HepG2 (cell line): ENCODE measurements around the gene MLST8. TPM values are rescaled to one million over a fixed set of nuclear protein-coding genes. Genes with fewer than 3 reads are reported as not detected.

Experiments
- AHR ChIP-seq: IDR thresholded peaks from 2 replicates; pipeline ENCODE4 v1.6.1; 2018; ENCODE audit warnings: missing genetic modification reagents, missing compliant biosample characterization
- ETV5 ChIP-seq: IDR thresholded peaks from 2 replicates; pipeline ENCODE4 v1.6.1; 2018; ENCODE audit warnings: missing biosample characterization, missing genetic modification reagents, inconsistent platforms, borderline replicate concordance
- MLLT10 ChIP-seq: sonication (generic); formaldehyde crosslinking; IDR thresholded peaks from 2 replicates; pipeline ENCODE4 v1.4.0; 2020; ENCODE audit warnings: missing genetic modification reagents
- MXD4 ChIP-seq: IDR thresholded peaks from 2 replicates; pipeline ENCODE4 v1.6.1; 2016; ENCODE audit warnings: mild to moderate bottlenecking, missing biosample characterization, missing genetic modification reagents
- SYNCRIP ChIP-seq: fragments of 200-400 bp; formaldehyde crosslinking; IDR thresholded peaks from 2 replicates; pipeline ENCODE4 v1.6.1; 2018; ENCODE audit warnings: mild to moderate bottlenecking, low read depth, low read length; ENCODE audit not compliant: insufficient read depth
- ZBTB2 ChIP-seq: sonication (generic); formaldehyde crosslinking; IDR thresholded peaks from 2 replicates; pipeline ENCODE4 v1.8.0; 2022; ENCODE audit warnings: low read depth, missing genetic modification reagents
- ZBTB34 ChIP-seq: sonication (generic); formaldehyde crosslinking; IDR thresholded peaks from 2 replicates; pipeline ENCODE4 v1.8.0; 2022; ENCODE audit warnings: mild to moderate bottlenecking, missing genetic modification reagents
- ZNF121 ChIP-seq: sonication (generic); formaldehyde crosslinking; IDR thresholded peaks from 2 replicates; pipeline ENCODE4 v1.5.0; 2020; ENCODE audit warnings: mild to moderate bottlenecking, missing genetic modification reagents
- polyA plus RNA-seq, 8 experiments: library from polyadenylated mRNA; depleted of rRNA in 3 of 8; stranded (reverse) in 7 of 8; unstranded in 1 of 8; fragments of >200 nt; fragmentation: Illumina TruSeq in 4 of 8; extraction: Trizol in 4 of 8; gene quantifications; 2 replicates each; pipeline versions ENCODE4 v1.2.1 to v1.2.3, GENCODE V29; 2011 to 2016; ENCODE audit warnings: low read depth in 4 of 8, missing spikeins in 1 of 8, mixed read lengths in 1 of 8; ENCODE audit not compliant: insufficient read depth in 1 of 8
- total RNA-seq, 5 experiments: library from RNA; depleted of rRNA; stranded (reverse); fragments of >200 nt; fragmentation: Illumina TruSeq; extraction: Trizol; gene quantifications; 2 replicates each; pipeline ENCODE4 v1.2.3, GENCODE V29; 2016; ENCODE audit warnings: low read depth in 1 of 5
- TF ChIP-seq, protein P1 (sequence below): sonication (generic); formaldehyde crosslinking; IDR thresholded peaks from 2 replicates; pipeline ENCODE4 v1.9.0; 2022; ENCODE audit warnings: missing genetic modification reagents, mild to moderate bottlenecking, borderline replicate concordance
- TF ChIP-seq, protein P2 (sequence below), 2 experiments: fragments of 450-650 bp in 1 of 2; sonication (generic) in 1 of 2; formaldehyde crosslinking in 1 of 2; IDR thresholded peaks; 2 replicates each; pipeline versions ENCODE4 v1.6.1 to v1.8.0; 2016 to 2022; ENCODE audit warnings: antibody characterized with exemption in 1 of 2, mild to moderate bottlenecking in 1 of 2, missing genetic modification reagents in 1 of 2

Gene MLST8
- total and polyA plus RNA-seq, 2 of the 13 experiments (the other 11 are each of a cell fraction or from before 2014, with no cell fraction given), result 30.8 to 72.7 TPM

- TF ChIP-seq, protein P1, sequence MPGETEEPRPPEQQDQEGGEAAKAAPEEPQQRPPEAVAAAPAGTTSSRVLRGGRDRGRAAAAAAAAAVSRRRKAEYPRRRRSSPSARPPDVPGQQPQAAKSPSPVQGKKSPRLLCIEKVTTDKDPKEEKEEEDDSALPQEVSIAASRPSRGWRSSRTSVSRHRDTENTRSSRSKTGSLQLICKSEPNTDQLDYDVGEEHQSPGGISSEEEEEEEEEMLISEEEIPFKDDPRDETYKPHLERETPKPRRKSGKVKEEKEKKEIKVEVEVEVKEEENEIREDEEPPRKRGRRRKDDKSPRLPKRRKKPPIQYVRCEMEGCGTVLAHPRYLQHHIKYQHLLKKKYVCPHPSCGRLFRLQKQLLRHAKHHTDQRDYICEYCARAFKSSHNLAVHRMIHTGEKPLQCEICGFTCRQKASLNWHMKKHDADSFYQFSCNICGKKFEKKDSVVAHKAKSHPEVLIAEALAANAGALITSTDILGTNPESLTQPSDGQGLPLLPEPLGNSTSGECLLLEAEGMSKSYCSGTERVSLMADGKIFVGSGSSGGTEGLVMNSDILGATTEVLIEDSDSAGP (CRISPR knock-in tag), result peak; percentile 7; the same call in 1 of the 2 replicates
- TF ChIP-seq ETV5 (no peak), MXD4 (CRISPR knock-in tag) (no peak), SYNCRIP (no peak), ZNF121 (CRISPR knock-in tag) (0 out of 2 replicates have a peak, but pooled peaks have one; percentile 36), MLLT10 (CRISPR knock-in tag) (no peak), AHR (CRISPR knock-in tag) (no peak), ZBTB34 (CRISPR knock-in tag) (peak; percentile 48; the same call in 1 of the 2 replicates), ZBTB2 (0 out of 2 replicates have a peak, but pooled peaks have one; percentile 41)
- TF ChIP-seq, protein P2, sequence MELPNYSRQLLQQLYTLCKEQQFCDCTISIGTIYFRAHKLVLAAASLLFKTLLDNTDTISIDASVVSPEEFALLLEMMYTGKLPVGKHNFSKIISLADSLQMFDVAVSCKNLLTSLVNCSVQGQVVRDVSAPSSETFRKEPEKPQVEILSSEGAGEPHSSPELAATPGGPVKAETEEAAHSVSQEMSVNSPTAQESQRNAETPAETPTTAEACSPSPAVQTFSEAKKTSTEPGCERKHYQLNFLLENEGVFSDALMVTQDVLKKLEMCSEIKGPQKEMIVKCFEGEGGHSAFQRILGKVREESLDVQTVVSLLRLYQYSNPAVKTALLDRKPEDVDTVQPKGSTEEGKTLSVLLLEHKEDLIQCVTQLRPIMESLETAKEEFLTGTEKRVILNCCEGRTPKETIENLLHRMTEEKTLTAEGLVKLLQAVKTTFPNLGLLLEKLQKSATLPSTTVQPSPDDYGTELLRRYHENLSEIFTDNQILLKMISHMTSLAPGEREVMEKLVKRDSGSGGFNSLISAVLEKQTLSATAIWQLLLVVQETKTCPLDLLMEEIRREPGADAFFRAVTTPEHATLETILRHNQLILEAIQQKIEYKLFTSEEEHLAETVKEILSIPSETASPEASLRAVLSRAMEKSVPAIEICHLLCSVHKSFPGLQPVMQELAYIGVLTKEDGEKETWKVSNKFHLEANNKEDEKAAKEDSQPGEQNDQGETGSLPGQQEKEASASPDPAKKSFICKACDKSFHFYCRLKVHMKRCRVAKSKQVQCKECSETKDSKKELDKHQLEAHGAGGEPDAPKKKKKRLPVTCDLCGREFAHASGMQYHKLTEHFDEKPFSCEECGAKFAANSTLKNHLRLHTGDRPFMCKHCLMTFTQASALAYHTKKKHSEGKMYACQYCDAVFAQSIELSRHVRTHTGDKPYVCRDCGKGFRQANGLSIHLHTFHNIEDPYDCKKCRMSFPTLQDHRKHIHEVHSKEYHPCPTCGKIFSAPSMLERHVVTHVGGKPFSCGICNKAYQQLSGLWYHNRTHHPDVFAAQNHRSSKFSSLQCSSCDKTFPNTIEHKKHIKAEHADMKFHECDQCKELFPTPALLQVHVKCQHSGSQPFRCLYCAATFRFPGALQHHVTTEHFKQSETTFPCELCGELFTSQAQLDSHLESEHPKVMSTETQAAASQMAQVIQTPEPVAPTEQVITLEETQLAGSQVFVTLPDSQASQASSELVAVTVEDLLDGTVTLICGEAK (IDR thresholded peaks at IDR 0.05), result no peak
- TF ChIP-seq, protein P2 (CRISPR knock-in tag; IDR thresholded peaks at IDR 0.05), result no peak
These were observed 5.4 kb downstream of the MLST8 start, which contains the start of gene BRICD5 (continued) for GRCh38 chr16:2210386-2211365.
